HL-60 (cell line): ENCODE measurements around the gene EXOC7.
"Not testable (repeated sequence)": the region's sequence is repeated elsewhere in the genome, so short reads cannot be mapped to it uniquely, and the experiment has no call there.

ENCODE experiments used
- DNase-seq, 2 experiments: peaks; one replicate each; pipeline ENCODE4 v3.0.0-alpha.2; 2010 to 2020; ENCODE audit warnings: low read depth in 1 of 2, low spot score in 1 of 2
- H3K27ac ChIP-seq: fragments of 250-450 bp; sonication (Bioruptor Pico); replicated peaks from 2 replicates; pipeline ENCODE4 v1.5.1; 2020; ENCODE audit warnings: mild to moderate bottlenecking, moderate library complexity
- H3K27me3 ChIP-seq: fragments of 250-450 bp; sonication (Bioruptor Pico); 2 replicates; pipeline ENCODE4 v1.5.1; 2021; ENCODE audit warnings: mild to moderate bottlenecking, moderate library complexity; ENCODE audit not compliant: insufficient read depth, poor library complexity, severe bottlenecking
- H3K4me3 ChIP-seq: replicated peaks from 2 replicates; pipeline ENCODE4 v1.5.1; 2011; ENCODE audit warnings: mild to moderate bottlenecking, control low read depth, low read length; ENCODE audit not compliant: insufficient read depth
- CTCF ChIP-seq: IDR thresholded peaks from one replicate; pipeline ENCODE4 v1.5.1; 2011; ENCODE audit warnings: low read length, control low read depth, inconsistent platforms; ENCODE audit not compliant: insufficient read depth
- GABPA ChIP-seq: IDR thresholded peaks from 2 replicates; pipeline ENCODE4 v1.6.1; 2012; ENCODE audit warnings: low read depth
- POLR2AphosphoS5 ChIP-seq: IDR thresholded peaks from 2 replicates; pipeline ENCODE4 v1.6.1; 2012; ENCODE audit warnings: low read depth
- REST ChIP-seq: IDR thresholded peaks from 2 replicates; pipeline ENCODE4 v1.6.1; 2012; ENCODE audit warnings: low read depth; ENCODE audit not compliant: insufficient replicate concordance
- SPI1 ChIP-seq: IDR thresholded peaks from 2 replicates; pipeline ENCODE4 v1.6.1; 2012; ENCODE audit warnings: low read depth, mild to moderate bottlenecking, borderline replicate concordance

The EXOC7 gene

GRCh38 chr17:76078860-76079534, 24.6 kb downstream of the EXOC7 start, which contains the start of gene ZACN:
TSS of gene ZACN (plus strand) at chr17:76079182. CDS start at chr17:76079265, 83 bp downstream.
- Histone ChIP-seq H3K4me3 (no peak within 1 kb of the TSS), H3K27me3 (peaks cover 53% of the 10 kb centered on the region), H3K27ac (no peak within 1 kb of the TSS)
- DNase-seq, result no peak
- TF ChIP-seq REST (no peak), POLR2AphosphoS5 (0 out of 2 replicates have a peak, but pooled peaks have one; percentile 4)

GRCh38 chr17:76078370-76078769, 25.2 kb downstream of the EXOC7 start:
- TF ChIP-seq SPI1, result peak; percentile 55
- peaks cover 57% of the 10 kb centered on the region for H3K27me3 ChIP-seq
- not testable (repeated sequence) for H3K27ac ChIP-seq, H3K4me3 ChIP-seq
- peak in 1 of 2 experiments; percentile 57 for DNase-seq

- Histone ChIP-seq H3K27me3 (peaks cover 57% of the 10 kb centered on the region), H3K27ac (no peak overlapping the region), H3K4me3 (no peak overlapping the region)
- TF ChIP-seq SPI1, result no peak
- TF ChIP-seq GABPA, result no peak
- no peak for DNase-seq
These were observed 25.9 kb downstream of the EXOC7 start for GRCh38 chr17:76077584-76078110.

GRCh38 chr17:76076765-76077583, 26.6 kb downstream of the EXOC7 start:
- no peak overlapping the region for H3K27ac ChIP-seq
- peak in 1 of 2 experiments; percentile 49 for DNase-seq
- peaks cover 57% of the 10 kb centered on the region for H3K27me3 ChIP-seq
- H3K4me3 ChIP-seq, result no peak overlapping the region
- peak; percentile 72; the same call in 1 of the 2 replicates for TF ChIP-seq SPI1
- TF ChIP-seq GABPA, result no peak

- H3K27ac ChIP-seq, result no peak overlapping the region
- peaks cover 57% of the 10 kb centered on the region for H3K27me3 ChIP-seq
- DNase-seq, result no peak
- H3K4me3 ChIP-seq, result no peak overlapping the region
- TF ChIP-seq SPI1 (no peak), POLR2AphosphoS5 (no peak), CTCF (no peak), GABPA (no peak), REST (no peak)
These were observed 27.3 kb downstream of the EXOC7 start for GRCh38 chr17:76076146-76076764.
